HFFc6 (cell line): ENCODE results near the gene FAM221A. TPM values are rescaled to one million over a fixed set of nuclear protein-coding genes. Genes with fewer than 3 reads are reported as not detected.

Experiments
- DNase-seq: peaks from one replicate; pipeline ENCODE4 v3.0.0-alpha.2; 2018
- H3K27ac Mint-ChIP-seq: 2 replicates; pipeline ENCODE4 v1.8.0; 2020; ENCODE audit warnings: mild to moderate bottlenecking, mixed read lengths
- H3K27me3 Mint-ChIP-seq: 2 replicates; pipeline ENCODE4 v1.8.0; 2021; ENCODE audit warnings: mild to moderate bottlenecking, moderate library complexity, mixed read lengths; ENCODE audit not compliant: insufficient read depth
- H3K36me3 Mint-ChIP-seq: 2 replicates; pipeline ENCODE4 v1.8.0; 2021; ENCODE audit warnings: low read depth, mixed read lengths
- H3K4me1 Mint-ChIP-seq: 2 replicates; pipeline ENCODE4 v1.8.0; 2020; ENCODE audit warnings: low read depth, mixed read lengths
- H3K4me3 Mint-ChIP-seq: 2 replicates; pipeline ENCODE4 v1.8.0; 2020; ENCODE audit warnings: mild to moderate bottlenecking, moderate library complexity, mixed read lengths
- H3K9me3 Mint-ChIP-seq: 2 replicates; pipeline ENCODE4 v1.8.0; 2020; ENCODE audit warnings: mild to moderate bottlenecking, mixed read lengths
- total RNA-seq, 6 experiments: library from RNA; stranded (reverse); fragmentation: NEBNext Ultra II Directional; extraction: Animal tissue kit (Norgen Biotek cat#: 25700); gene quantifications; 2 replicates in 1 of 6; 3 replicates in 5 of 6; pipeline ENCODE4 v1.2.3, GENCODE V29; 2021
- TF ChIP-seq, protein P1 (sequence below): fragments of 200-600 bp; sonication (generic); IDR thresholded peaks from 2 replicates; pipeline ENCODE4 v1.5.0; 2021; ENCODE audit warnings: antibody characterized with exemption, mild to moderate bottlenecking

FAM221A gene
- total RNA-seq, 6 experiments from 2014 or later: 0.09 to 0.14 TPM; not detected in 4

DNA sequence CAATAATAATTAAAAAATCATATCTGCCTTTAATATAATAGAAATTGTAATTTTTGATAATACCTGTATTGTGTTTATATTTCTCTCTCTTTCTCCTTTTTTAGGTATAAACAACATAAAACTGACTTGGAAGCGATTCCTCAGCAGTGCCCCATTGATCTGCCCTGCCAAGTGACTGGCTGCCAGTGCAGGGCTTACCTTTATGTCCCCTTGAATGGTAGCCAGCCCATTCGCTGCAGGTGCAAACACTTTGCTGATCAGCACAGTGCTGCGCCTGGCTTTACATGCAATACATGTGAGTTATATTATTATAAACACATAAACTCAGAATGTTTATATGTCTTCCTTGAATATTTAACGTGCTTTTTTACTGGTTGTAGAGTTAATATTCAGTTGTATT lies 9.2 kb downstream of the FAM221A start:
- Mint-ChIP-seq H3K9me3 (no peaks in the 10 kb centered on the region), H3K27me3 (peaks cover 4% of the 10 kb centered on the region), H3K4me1 (peaks cover 7% of the 10 kb centered on the region), H3K4me3 (no peak overlapping the region), H3K36me3 (no peaks in the 10 kb centered on the region), H3K27ac (no peak overlapping the region)
- TF ChIP-seq, protein P1, sequence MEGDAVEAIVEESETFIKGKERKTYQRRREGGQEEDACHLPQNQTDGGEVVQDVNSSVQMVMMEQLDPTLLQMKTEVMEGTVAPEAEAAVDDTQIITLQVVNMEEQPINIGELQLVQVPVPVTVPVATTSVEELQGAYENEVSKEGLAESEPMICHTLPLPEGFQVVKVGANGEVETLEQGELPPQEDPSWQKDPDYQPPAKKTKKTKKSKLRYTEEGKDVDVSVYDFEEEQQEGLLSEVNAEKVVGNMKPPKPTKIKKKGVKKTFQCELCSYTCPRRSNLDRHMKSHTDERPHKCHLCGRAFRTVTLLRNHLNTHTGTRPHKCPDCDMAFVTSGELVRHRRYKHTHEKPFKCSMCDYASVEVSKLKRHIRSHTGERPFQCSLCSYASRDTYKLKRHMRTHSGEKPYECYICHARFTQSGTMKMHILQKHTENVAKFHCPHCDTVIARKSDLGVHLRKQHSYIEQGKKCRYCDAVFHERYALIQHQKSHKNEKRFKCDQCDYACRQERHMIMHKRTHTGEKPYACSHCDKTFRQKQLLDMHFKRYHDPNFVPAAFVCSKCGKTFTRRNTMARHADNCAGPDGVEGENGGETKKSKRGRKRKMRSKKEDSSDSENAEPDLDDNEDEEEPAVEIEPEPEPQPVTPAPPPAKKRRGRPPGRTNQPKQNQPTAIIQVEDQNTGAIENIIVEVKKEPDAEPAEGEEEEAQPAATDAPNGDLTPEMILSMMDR: no peak
- no peak for DNase-seq

DNA sequence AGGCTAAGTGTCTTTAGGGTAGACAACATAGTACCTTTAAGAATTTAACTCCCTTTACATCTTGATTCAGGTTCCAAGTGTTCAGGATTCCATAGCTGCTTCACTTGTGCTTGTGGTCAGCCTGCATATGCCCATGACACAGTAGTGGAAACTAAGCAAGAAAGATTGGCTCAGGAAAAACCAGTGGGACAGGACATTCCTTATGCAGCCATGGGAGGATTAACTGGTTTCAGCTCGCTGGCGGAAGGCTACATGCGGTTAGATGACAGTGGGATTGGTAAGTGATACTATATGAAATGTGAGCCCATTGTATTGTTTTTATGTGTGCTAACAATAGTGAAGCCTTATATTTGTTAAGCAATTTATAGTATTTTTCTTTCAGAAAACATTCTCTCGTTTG lies 11.3 kb downstream of the FAM221A start:
- Mint-ChIP-seq H3K4me3 (no peak overlapping the region), H3K27me3 (peaks cover 4% of the 10 kb centered on the region), H3K36me3 (no peaks in the 10 kb centered on the region), H3K27ac (no peak overlapping the region), H3K4me1 (peaks cover 7% of the 10 kb centered on the region), H3K9me3 (no peaks in the 10 kb centered on the region)
- DNase-seq: no peak
- TF ChIP-seq, protein P1: no peak

DNA sequence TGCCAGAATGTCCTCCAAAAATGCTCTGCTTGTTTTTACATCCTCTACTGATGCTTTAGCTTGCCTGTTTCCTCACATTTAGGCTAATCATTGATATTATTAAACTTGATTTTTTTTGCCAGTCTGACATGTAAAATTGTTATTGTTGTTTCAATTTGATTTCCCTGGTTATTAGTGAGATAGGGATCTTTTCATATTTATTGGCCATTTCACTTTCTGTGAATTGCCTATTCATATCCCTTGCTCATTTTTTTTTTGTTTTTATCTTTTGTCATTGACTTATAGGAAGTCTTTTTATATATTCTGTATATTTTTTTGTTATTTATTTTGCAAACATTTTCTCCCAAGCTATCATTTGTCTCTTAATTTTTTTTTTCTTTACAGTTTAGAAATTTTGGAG lies 13.2 kb downstream of the FAM221A start:
- no peak overlapping the region for H3K4me3 Mint-ChIP-seq
- no peaks in the 10 kb centered on the region for H3K9me3 Mint-ChIP-seq
- H3K27ac Mint-ChIP-seq: no peak overlapping the region
- peaks cover 9% of the 10 kb centered on the region; the same call in 1 of the 2 replicates for H3K4me1 Mint-ChIP-seq
- TF ChIP-seq, protein P1: no peak
- no peaks in the 10 kb centered on the region for H3K36me3 Mint-ChIP-seq
- peaks cover 4% of the 10 kb centered on the region for H3K27me3 Mint-ChIP-seq
- DNase-seq: no peak

DNA sequence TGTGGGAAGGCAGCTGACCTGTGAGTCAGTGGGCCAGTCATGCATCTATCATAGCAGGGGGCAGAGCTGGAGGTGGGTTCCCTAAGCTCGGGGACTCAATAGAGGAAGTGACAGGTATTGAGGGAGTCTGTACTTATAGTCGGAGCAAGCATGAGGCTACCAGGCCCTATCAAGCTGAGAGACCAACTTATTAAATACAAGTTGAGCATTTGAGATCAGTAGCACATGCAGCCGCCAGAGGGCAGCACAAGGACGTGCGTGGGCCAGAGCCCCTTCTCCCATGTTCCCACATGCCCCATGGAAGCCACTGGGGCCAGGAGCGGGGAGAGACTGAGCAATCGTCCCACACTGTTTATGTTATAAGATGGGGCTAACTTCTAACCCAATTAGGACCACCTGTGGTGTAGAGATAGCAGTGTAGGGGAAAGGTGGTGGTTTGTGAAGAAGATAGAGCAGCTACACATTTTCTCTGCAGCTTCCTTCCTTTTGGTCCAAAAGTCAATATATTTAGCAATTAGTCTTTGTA lies 17.0 kb downstream of the FAM221A start:
- Mint-ChIP-seq H3K36me3 (no peaks in the 10 kb centered on the region), H3K27ac (no peak overlapping the region), H3K9me3 (no peaks in the 10 kb centered on the region), H3K4me3 (no peak overlapping the region), H3K27me3 (no peaks in the 10 kb centered on the region; the same call in 1 of the 2 replicates), H3K4me1 (peaks cover 9% of the 10 kb centered on the region; the same call in 1 of the 2 replicates)
- peak; percentile 52 for DNase-seq
- TF ChIP-seq, protein P1: peak; percentile 91

GRCh38 chr7:23698822-23699221 lies 18.8 kb downstream of the FAM221A start:
- TF ChIP-seq, protein P1: no peak
- Mint-ChIP-seq H3K27ac (no peak overlapping the region), H3K4me1 (peaks cover 9% of the 10 kb centered on the region; the same call in 1 of the 2 replicates), H3K27me3 (no peaks in the 10 kb centered on the region; the same call in none of the 2 replicates), H3K4me3 (no peak overlapping the region), H3K9me3 (no peaks in the 10 kb centered on the region), H3K36me3 (no peaks in the 10 kb centered on the region)
- no peak for DNase-seq

DNA sequence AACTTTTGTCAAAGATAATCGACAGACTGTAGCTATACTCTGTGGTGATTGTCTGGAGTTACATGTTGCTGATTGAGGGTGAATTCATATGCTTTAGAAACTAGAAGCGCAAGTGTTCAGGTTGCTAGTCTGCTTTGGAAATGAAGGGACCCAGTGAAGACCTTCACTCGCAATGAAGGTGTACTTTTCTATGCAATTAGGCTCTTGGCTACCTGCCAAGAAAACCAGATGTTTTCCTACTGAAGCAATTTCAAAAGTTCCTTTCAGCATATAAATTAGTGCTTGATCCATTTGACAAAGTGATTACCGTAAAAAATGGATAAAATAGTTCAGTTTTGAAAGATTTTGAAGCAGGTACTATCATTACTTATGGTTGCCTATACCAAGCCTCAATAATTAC lies 20.0 kb downstream of the FAM221A start:
- H3K4me1 Mint-ChIP-seq: peaks cover 9% of the 10 kb centered on the region; the same call in 1 of the 2 replicates
- no peaks in the 10 kb centered on the region for H3K36me3 Mint-ChIP-seq
- H3K27ac Mint-ChIP-seq: no peak overlapping the region
- TF ChIP-seq, protein P1: no peak
- DNase-seq: no peak
- H3K9me3 Mint-ChIP-seq: no peaks in the 10 kb centered on the region; the same call in 1 of the 2 replicates
- H3K4me3 Mint-ChIP-seq: no peak overlapping the region
- peaks cover 1% of the 10 kb centered on the region for H3K27me3 Mint-ChIP-seq
